HG03175 (cell line): Measurements from ENCODE around the gene ZRANB2.

Experiments
- ATAC-seq: cut with Tn5 transposase; IDR thresholded peaks from one replicate; pipeline ENCODE4 v1.9.1; 2021; ENCODE audit warnings: mild to moderate bottlenecking, moderate library complexity; ENCODE audit not compliant: unreplicated experiment

The ZRANB2 gene

DNA sequence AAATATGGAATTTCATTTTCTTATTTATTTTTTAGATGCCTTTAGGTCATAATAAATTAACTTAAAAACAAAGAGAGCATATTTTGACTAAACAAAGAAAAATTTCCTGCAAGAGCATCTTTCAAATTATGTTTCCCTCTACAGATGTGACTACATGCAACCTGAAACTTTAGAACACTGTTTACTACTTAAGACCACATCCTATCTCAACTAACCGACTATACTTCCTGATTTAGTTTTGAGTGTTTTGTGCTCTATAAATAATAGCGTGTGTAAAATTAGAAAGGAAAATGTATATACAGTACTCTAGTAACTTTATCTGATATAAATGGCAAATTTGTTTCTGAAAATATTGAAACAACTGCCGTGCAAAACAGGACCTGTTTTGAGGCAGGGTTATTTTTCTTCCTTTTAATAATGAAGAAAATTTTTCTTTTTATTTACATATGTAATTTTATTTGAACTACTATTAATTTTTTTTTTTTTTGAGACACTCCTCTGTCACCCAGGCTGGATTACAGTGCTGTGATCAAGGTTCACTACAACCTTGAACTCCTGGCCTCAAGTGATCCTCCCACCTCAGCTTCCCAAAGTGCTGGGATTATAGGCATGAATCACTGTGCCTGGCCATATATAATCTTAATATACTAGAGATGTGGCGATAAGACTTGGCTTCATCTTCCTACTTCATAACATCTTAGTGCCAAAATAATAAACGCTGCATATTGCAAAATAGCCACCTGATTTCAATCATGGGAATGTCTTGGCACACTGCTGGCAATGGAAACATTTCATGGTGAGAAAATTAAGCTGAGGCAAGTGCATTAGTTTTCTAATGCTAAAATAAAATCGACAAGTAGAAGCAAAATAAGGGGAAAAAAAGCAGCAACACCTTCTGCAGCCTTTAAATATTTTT is 12.3 kb downstream of the ZRANB2 start:
- ATAC-seq = peak; percentile 80

DNA sequence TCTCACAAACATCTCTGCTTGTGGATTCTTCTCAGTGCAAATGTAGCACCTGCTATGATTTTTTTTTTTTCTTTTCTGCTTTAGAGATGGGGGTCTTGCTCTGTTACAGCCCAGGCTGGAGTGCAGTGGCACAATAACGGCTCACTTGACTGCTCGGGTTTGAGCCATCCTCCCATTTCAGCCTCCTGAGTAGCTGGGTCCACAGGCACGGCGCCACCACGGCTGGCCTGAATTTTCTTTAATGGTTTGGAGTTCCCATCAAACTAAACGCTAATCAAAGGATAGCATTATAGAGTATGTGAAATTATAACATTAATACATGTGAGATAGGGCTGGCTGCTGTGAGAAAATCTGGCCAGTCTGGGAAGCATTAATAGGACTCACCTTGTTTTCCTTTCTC is 26.0 kb downstream of the ZRANB2 start:
- ATAC-seq = no peak

DNA sequence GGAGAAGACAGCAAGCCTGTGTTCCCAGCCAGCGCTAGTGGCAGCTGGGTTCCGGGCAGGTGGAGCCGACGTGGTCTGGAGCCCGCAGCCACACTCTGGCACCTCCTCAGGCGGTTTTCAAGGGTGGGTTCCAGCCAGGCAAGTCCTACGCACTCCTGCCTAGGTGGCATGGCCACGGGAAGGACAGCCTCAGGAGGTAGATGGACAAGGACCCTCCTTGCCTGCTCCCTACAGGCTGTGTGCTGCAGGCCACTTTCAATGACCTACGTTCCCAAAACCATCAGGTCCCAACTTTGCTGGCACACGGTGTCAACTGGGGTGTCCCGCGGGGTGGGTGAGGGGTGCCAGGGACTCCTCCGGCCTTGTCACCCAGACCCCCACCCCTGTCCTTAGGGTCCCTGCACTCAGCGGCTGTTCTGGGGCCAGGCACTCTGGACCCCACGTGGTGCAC is 26.5 kb downstream of the ZRANB2 start:
- no peak for ATAC-seq

DNA sequence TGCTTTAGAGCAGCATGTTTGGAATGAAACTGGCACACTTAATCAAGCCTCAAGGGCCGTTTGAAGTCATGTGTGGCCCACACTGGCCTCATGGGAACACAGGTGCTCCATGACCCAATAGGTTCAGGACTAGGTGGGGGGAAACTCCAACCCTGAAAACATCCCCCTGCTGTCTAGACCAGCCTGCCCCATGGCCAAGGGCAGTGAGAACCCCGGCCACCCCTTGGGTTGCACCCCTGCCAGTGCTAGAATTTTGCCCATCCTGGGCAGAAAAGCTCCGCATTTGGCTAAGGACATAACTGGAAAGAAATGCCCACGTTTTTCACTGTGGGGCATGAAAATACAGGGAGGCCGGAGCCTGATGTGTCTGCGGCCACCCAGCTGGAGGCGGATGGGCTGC is 27.1 kb downstream of the ZRANB2 start:
- ATAC-seq = no peak

DNA sequence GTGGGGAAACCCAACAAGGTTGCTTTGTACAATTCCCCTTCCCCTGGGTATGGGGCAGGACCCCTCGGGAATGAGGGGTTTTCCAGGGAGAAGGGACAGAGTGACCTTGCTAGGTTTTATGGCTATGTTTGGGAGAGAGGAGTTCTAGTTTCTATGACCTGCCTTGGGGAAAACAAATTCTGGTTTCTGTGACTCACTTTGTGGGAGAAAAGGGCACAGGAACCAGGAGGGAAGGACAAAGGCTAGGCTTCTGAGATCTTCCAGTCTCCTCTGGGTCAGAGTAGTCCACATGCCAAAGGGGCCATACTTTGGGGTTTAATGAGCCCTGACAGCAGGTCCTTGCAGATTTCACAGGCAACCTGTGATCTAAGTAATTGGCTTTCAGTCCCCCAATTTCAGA is 27.7 kb downstream of the ZRANB2 start:
- no peak for ATAC-seq

DNA sequence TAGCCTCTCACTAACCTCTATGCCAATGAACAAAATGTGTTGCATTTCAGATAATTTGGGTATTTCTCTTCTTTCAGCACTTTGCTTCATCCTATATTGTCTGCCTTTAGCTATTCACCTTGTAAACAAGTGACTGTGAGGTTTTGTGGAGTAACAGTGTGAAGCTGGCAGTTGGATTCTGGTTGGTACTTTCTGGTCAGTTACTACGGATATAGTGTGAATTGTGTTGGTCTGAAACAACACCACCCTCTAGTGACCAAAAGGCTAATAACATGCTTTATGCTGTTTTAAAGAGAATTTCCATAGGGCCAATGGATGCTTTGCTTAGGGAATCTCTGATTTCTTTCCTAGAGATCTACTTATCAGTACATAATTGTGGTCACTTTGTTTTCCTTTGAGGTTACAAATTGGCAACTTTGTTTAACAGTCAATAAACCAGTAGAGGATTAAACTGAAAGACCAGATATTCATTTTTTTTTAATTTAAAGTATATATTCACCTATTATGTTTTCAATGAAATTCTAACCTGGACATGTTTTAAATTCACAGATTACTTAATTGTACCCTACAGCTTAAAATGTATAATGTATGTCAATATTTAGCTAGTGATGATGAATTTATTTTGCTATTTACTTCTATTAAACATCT is 30.8 kb downstream of the ZRANB2 start:
- peak; percentile 65 for ATAC-seq

DNA sequence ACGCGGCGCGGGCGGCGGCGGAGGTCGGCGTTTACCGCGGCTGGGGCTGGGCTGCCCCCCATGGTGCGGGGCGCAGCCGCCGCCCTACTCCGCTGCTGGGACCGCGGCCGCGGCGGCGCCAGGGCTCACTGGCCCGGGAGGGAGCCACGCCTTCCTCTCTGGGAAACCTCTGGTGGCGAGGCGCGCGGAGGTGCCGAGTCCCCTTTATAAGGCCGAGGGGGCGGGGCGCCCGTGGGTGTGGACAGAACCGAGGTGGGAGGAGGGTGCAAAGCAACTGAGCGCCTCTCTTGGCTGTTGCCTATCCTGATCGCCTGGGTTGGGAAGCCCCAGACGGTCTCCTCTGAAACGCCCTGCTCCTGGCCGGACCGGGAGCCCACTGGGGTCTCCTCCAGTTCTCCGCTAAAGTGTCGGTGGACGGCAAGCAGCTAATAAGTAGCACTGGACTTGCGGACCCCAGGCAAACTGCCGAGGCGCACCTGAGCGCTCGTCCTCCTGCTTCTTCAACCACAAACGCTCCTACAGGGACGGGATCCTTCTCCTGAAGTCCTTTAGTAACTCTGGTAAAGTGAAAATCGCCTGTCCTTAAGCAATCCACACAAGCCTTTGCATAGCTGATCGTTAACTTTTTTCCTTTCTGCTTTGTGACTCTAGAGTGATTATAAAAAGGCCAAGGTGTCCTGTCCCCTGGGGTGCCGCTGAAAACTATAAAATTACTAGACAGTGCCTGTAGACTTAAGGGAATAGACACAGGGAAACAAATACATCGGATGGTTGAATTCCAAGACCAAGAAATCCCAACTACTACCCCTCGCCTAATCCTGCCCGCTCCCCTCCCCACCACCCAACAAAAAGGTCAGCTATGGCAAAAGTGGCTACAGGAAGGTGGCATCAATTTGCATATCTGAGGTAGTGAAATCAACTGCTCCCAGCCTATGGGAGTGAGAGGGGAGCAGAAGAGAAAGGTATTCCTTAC is 32.9 kb downstream of the ZRANB2 start, which contains the start of gene PTGER3:
TSS of gene PTGER3 (minus strand) at position 182 of the 973 bp plus-strand sequence. CDS start 239 bp downstream, outside the sequence.
- no peak for ATAC-seq

DNA sequence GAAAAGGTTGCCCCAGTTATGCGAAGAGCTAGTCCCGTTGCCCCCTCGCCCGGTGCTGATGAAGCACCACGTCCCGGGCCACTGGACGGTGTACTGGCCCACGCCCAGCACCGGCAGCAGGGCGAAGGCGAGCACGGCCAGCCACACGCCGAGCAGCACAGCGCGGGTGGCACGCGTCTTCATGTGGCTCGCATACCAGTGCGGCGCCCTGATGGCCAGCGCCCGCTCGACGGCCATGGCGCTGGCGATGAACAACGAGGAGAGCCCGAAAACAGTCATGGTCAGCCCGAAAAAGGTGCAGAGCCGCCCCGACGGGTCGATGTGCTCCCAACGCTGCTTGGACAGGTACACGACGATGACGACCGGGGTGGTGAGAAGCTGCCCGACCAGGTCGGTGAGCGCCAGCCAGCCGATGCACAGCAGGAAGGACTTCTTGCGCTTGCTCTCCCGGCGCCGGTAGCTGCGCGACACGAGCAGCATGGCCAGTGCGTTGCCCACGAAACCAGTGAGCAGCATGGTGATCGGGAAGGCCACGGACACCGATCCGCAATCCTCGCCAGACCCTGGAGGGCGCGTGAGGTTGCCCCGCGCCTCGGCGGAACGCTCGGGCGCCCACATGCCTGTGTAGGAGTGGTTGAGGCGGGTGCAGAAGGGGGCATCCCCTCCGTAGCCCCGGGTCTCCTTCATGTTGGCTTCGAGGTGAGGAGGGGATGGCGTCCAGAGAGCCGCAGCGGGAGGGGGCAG is 33.8 kb downstream of the ZRANB2 start:
- no peak for ATAC-seq

DNA sequence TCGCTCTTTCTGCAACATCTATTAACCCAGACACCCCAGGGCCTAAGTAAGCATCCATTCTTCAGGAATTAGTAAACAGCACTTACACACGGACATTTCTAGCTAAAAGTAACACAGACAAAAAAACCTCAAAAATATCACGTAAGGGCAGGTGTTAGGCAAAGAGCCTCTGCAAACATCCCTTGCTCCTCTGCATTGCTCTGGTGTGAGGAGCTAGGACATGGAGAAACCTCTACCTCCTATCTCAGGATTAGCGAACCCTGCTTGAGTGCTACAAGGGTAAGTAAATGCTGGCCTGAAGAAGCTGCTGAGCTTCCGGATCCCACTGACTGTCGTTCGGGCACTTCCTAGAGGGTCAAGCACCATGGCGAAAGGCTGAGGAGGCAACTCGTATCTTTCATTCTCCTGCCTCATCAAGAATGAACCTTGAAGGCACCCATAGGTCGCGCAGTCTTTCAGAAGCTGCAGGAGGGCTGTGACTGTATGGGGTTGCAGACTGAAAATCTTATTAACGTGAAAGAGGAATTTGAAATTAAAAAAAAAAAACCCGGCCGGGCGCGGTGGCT is 35.3 kb downstream of the ZRANB2 start:
- no peak for ATAC-seq

DNA sequence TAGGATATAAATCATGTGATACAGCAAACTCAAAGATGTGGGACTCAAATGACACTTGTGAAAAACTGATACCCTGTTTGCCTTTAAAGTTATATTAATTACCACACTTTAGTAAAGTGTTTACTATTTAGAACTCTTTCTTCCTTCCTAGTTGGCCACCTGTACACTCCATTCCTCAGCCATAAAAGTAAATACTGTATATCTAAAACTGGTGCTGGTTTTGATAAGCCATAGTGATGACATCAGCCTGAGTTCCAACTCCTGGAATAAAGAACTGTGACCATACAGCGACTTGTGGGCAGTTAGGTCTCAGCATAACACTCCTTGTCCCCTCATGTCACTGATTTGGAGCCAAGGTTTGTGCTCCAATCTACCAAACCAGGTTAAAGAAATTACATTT is 36.0 kb downstream of the ZRANB2 start:
- ATAC-seq = no peak

DNA sequence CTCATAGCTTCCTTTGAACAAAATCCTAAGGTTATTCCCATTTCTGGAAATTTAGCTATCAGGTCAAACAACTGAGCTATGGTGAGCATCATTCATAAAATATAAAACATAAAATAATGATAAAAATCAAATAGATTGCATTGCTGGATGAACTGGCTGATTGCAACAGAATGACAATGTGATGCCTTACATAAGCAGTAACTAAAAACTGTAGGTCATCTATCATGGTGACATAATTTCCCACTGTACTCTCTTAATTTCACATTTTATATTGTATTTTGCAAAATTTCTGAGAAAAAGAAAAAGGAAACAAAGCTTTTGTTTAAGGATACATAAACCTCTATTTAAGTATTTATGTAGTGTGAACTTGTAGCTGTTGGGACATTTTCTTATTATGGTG is 37.8 kb downstream of the ZRANB2 start:
- ATAC-seq = no peak

DNA sequence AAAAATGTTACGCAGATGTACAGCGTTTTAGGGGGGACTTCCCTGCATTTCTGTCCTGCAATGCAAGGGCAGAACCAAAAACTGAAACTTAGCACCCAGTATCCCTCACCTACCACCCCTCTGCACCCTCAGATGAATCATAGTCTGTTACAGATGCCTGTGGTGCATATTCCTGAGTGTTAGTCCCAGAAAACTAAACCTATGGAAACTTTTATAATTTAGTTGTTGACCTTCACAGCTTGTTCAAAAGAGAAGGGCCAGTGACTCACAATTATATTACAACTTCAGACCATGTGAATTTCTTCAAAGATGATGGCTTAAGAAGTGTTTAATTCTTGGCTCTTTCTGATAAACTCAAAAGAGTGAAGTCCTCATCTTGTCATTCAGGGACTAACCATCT is 39.0 kb downstream of the ZRANB2 start:
- no peak for ATAC-seq

DNA sequence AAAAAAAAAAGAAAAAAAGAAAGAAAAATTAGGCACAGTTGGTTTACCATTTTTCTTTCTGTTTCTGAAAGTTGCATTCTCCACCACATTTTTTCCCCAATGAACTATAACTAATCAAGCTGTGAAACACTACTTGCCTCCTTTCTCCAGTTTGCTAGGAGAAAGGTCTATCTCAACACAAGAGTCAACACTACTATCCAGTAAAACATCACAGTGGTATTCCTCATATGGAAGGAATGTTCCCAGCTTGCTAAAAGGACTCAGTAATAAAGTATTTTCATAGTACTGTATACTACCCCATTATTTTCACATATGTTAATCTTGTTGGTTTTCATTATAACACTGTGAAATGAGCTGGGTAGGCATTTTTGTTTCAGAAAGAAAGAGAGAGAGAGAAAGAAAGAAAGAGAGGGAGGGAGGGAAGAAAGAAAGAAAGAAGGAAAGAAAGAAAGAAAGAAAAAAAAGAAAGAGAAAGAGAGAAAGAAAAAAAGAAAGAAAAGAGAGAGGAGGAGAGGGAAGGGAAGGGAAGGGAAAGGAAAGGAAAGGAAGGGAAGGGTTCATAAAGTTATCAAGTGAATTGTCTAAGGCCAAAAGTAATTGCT is 41.1 kb downstream of the ZRANB2 start:
- ATAC-seq = no peak

DNA sequence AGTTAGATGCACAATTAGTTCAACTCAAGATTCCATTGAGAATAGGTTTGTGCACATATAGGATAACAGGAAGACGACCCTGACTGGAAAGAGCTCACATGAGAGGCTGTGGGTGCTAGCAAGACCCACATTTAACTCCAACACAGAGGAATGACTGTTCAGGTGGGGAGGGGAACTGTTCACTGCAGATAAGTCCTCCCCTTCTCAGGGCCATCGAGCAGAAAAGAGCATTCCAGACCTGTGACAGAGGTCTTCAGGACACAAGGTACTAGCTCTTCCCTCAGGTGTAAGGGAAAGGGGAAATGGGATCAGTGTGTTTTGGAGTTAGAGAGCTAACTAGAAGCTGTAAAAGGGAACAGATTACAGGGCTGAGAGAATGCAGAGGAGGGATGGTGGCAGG is 41.9 kb downstream of the ZRANB2 start:
- no peak for ATAC-seq

DNA sequence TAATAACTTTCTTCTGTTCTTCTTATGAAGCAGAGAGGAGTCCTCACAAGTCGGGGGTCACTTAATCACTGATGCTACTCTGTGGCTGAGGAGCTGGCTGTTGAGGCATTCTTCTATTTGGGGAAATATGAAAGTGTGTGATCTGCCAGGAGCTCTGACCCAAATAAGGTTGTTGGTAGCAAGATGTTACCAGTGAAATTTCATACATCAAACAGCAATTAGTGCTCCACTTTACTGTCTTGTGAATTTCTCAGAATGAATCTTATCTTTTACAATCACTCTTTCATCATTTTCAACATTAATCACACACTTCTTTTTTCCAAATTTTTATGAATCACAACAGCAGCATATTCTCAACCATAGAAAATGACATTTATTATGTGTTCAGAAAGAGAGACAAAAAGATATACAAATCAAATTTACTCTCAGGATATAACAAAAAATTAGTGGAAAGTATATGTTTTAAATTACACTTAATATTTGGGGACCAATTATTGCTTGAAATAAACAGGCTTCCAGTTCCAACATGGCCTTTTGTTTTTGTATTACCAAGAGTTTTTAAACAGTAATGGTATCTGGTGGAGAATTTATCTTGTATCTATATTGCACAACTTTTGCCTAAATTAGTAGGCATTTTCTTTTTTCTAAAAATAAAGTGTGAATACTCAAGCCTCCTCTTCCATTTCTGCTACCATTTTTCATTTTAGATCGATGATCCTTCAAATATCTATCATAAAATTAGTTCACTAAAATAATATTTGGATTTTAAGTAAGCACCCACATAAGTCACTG is 42.8 kb downstream of the ZRANB2 start:
- ATAC-seq = no peak

DNA sequence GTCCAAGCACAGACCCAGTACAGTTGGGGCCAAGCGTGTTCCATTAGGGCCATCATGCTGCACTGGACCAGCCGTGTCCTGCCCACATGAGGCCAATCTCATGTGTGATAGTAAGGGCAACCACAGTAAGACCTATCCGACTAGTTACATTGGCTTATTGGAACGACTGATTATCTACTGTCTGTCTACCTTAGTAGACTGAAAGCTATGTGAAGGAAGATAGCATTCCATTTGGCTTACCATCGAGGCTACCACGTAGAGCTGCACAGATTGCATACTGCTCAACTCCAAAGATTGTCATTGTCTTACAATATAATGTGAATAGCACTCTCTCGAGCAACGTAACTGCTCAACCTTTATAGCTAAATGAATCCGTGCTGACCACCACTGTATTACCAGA is 43.8 kb downstream of the ZRANB2 start:
- no peak for ATAC-seq

DNA sequence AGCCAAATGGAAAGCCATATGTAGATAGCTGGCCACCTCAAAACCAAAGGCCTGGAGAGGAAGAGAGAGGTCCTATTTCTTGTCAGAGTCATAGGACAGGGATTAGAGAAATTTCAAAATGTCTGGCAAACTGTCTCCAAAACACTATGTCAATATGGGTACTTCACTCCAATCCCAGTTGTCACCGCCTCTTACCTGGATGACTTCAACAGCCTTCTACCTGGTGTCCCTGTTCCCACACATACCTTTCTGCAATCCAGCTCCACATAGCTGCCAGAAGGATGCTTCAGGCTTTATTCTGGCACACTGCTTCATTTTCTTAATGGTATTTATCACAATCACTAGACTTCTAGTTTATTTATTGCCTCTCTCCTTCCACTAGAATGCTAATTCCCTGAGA is 47.7 kb downstream of the ZRANB2 start:
- no peak for ATAC-seq

DNA sequence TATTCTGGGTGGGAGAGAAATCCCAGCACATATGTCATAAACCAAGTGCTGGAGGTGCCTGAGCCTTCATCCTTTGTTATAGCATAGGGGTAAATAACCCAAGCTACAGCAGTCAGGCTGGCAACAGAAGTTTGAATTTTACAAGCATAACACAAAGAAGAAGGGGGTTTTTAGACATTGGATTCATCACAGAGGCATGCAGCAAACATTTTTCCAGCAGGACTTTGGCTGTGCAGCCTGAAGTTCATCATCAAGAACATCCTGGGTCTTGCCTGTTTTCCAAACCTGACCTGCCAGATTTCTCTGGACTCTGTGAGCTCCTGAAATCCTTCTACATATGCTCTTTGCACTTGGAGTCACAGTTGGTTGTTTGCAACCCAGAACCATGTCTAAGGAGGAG is 49.4 kb downstream of the ZRANB2 start:
- ATAC-seq = no peak

DNA sequence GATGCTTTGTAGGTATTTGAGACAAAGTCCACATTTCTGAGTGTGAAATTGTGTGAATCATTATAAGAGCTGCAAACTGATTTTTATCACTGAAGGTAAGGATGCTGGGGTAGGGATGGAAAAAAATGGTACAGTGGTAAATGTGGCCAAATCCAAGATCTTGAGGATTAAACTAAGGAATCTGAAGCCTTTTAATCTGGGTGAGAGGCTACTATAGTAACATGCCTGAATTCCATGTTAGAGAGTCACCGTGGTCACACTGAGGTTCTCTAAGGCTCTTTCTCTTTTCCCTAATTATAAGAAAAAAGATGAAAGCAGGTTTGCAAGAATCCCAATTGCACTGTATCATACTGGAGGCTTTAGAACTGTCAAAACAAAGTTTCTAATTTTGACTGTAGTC is 50.8 kb downstream of the ZRANB2 start:
- no peak for ATAC-seq
